MM.1S (cell line): ENCODE results near the gene GLP1R.

Experiments used
- DNase-seq: peaks from one replicate; pipeline ENCODE4 v3.0.0-alpha.2; 2015
- H2AFZ ChIP-seq: fragments of 300-600 bp; sonication (generic); 2 replicates; pipeline ENCODE4 v1.6.0; 2016; ENCODE audit warnings: antibody characterized with exemption, low read length
- H3F3A ChIP-seq: fragments of 300-600 bp; sonication (generic); 2 replicates; pipeline ENCODE4 v1.6.1; 2016; ENCODE audit warnings: mild to moderate bottlenecking, antibody characterized with exemption, low read length, moderate library complexity, mixed read lengths; ENCODE audit not compliant: insufficient read depth
- H3K27ac ChIP-seq: fragments of 300-600 bp; sonication (generic); 2 replicates; pipeline ENCODE4 v1.5.1; 2016; ENCODE audit warnings: mild to moderate bottlenecking, low read length
- H3K27me3 ChIP-seq: fragments of 300-600 bp; sonication (generic); replicated peaks from 2 replicates; pipeline ENCODE4 v1.6.0; 2016; ENCODE audit warnings: low read length; ENCODE audit not compliant: insufficient read depth
- H3K36me3 ChIP-seq: fragments of 300-600 bp; sonication (generic); replicated peaks from 2 replicates; pipeline ENCODE4 v1.6.1; 2016; ENCODE audit warnings: mild to moderate bottlenecking, low read length, mixed read lengths; ENCODE audit not compliant: insufficient read depth
- H3K4me1 ChIP-seq: fragments of 300-600 bp; sonication (generic); 2 replicates; pipeline ENCODE4 v1.6.1; 2016; ENCODE audit warnings: low read length, mixed read lengths
- H3K4me2 ChIP-seq: fragments of 300-600 bp; sonication (generic); 2 replicates; pipeline ENCODE4 v1.6.0; 2016; ENCODE audit warnings: low read depth, low read length
- H3K4me3 ChIP-seq: fragments of 300-600 bp; sonication (generic); 2 replicates; pipeline ENCODE4 v1.5.1; 2016; ENCODE audit warnings: low read length, mixed read lengths
- H3K79me2 ChIP-seq: fragments of 300-600 bp; sonication (generic); 2 replicates; pipeline ENCODE4 v1.6.1; 2016; ENCODE audit warnings: mixed run types, low read length, mixed read lengths
- H3K9ac ChIP-seq: fragments of 300-600 bp; sonication (generic); 2 replicates; pipeline ENCODE4 v1.6.1; 2016; ENCODE audit warnings: low read length, mixed read lengths
- H3K9me2 ChIP-seq: fragments of 300-600 bp; sonication (generic); replicated peaks from 2 replicates; pipeline ENCODE4 v1.6.1; 2016; ENCODE audit warnings: mild to moderate bottlenecking, low read length, mixed read lengths; ENCODE audit not compliant: insufficient read depth
- H3K9me3 ChIP-seq: fragments of 300-600 bp; sonication (generic); replicated peaks from 2 replicates; pipeline ENCODE4 v1.6.1; 2016; ENCODE audit warnings: mild to moderate bottlenecking, low read length, mixed read lengths; ENCODE audit not compliant: insufficient read depth
- H4K20me1 ChIP-seq: fragments of 300-600 bp; sonication (generic); 2 replicates; pipeline ENCODE4 v1.6.1; 2016; ENCODE audit warnings: mild to moderate bottlenecking, low read length, moderate library complexity, mixed read lengths; ENCODE audit not compliant: insufficient read depth
- EZH2 ChIP-seq: fragments of 300-600 bp; sonication (generic); optimal IDR thresholded peaks from 2 replicates; pipeline ENCODE3; 2017; ENCODE audit warnings: low read depth, mild to moderate bottlenecking, antibody characterized with exemption, low read length, mixed read lengths
- EZH2phosphoT487 ChIP-seq: fragments of 300-600 bp; sonication (generic); IDR thresholded peaks from 2 replicates; pipeline ENCODE4 v1.6.1; 2018; ENCODE audit warnings: antibody characterized with exemption, low read length
- TF ChIP-seq, protein P1 (sequence below): fragments of 300-600 bp; sonication (generic); IDR thresholded peaks from 2 replicates; pipeline ENCODE4 v1.5.1; 2016; ENCODE audit warnings: antibody characterized with exemption, low read length, mixed read lengths

The GLP1R gene

DNA sequence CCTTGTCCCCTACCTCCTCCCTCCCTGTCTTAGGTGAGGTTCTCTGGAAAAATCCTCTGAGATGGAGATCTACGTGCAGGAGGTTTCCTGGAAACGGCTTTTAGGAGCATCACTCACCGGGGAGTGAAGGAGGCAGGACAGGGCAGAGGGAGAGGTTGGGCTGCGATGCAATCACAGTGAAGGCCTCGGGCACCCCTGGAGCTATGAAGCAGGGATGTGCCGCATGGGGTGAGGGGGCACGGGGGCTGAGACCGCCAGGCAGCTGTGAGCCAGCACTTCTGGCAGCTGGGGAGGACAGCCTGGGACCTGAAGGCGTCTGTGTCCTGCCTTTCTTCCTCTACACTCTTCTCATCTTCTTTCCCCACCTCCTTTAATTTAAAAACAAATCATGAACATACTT lies 12.9 kb upstream of the GLP1R start:
- H3K27me3 ChIP-seq, result no peaks in the 10 kb centered on the region
- no peak overlapping the region for H3K4me3 ChIP-seq
- H3K4me2 ChIP-seq, result no peak overlapping the region
- H2AFZ ChIP-seq, result no peak overlapping the region
- no peaks in the 10 kb centered on the region for H3K9me2 ChIP-seq
- H3K36me3 ChIP-seq, result no peaks in the 10 kb centered on the region
- H3K27ac ChIP-seq, result no peak overlapping the region
- H3K9ac ChIP-seq, result no peak overlapping the region
- H3F3A ChIP-seq, result no peaks in the 10 kb centered on the region
- DNase-seq, result no peak
- H4K20me1 ChIP-seq, result no peaks in the 10 kb centered on the region
- no peaks in the 10 kb centered on the region for H3K4me1 ChIP-seq
- H3K79me2 ChIP-seq, result no peaks in the 10 kb centered on the region
- TF ChIP-seq EZH2, result no peak
- TF ChIP-seq, protein P1, sequence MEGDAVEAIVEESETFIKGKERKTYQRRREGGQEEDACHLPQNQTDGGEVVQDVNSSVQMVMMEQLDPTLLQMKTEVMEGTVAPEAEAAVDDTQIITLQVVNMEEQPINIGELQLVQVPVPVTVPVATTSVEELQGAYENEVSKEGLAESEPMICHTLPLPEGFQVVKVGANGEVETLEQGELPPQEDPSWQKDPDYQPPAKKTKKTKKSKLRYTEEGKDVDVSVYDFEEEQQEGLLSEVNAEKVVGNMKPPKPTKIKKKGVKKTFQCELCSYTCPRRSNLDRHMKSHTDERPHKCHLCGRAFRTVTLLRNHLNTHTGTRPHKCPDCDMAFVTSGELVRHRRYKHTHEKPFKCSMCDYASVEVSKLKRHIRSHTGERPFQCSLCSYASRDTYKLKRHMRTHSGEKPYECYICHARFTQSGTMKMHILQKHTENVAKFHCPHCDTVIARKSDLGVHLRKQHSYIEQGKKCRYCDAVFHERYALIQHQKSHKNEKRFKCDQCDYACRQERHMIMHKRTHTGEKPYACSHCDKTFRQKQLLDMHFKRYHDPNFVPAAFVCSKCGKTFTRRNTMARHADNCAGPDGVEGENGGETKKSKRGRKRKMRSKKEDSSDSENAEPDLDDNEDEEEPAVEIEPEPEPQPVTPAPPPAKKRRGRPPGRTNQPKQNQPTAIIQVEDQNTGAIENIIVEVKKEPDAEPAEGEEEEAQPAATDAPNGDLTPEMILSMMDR, result no peak
- no peak for TF ChIP-seq EZH2phosphoT487
- H3K9me3 ChIP-seq, result no peaks in the 10 kb centered on the region

DNA sequence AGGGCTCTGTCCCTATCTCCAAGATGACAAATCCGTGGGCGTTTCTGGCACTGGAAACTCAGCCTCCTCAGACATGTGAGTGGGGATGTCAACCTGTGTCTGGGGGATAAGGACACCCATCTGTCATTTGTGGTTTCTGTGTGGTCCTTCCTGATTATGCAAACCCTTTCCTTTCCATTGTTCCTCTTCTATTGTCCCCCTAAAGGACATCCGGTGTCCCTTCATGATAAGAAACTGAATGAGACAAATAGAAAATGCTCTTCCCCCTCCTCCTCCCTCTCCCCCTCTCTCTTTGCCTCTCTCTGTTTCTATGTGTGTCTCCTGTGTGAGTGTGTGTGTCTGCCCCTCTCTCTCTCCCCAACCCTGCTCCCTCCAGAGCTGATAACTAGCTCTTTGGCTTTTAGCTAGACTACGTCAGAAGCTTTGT lies 11.5 kb upstream of the GLP1R start:
- Histone ChIP-seq H3K36me3 (no peaks in the 10 kb centered on the region), H3K4me2 (no peak overlapping the region), H3K27me3 (no peaks in the 10 kb centered on the region), H3F3A (no peaks in the 10 kb centered on the region), H4K20me1 (no peaks in the 10 kb centered on the region), H3K4me1 (no peaks in the 10 kb centered on the region), H2AFZ (no peak overlapping the region), H3K9me2 (no peaks in the 10 kb centered on the region), H3K79me2 (no peaks in the 10 kb centered on the region), H3K4me3 (no peak overlapping the region), H3K9me3 (no peaks in the 10 kb centered on the region), H3K27ac (no peak overlapping the region), H3K9ac (no peak overlapping the region)
- no peak for TF ChIP-seq EZH2
- TF ChIP-seq EZH2phosphoT487, result no peak
- TF ChIP-seq, protein P1, result no peak
- DNase-seq, result no peak

DNA sequence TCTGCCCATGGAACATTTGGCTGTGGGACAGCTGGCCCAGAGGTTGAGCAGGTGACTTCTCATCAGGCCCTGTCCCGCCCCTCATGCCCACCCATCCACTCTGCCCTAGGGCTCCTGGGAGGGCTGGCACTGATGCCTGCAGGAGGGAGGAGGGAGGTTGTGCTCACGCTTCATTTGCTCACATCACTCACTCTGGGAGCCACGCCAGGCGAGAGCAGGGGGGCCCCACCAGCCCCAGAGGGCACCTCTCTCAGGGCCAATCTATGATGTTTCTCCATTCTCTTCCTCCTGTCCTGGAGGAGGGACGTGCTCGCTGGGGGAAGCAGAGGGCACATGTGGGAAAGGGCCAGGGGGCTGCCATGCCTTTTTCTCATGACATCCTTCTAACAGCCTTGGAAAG lies 10.9 kb upstream of the GLP1R start:
- no peak overlapping the region for H3K4me2 ChIP-seq
- no peaks in the 10 kb centered on the region for H3K9me2 ChIP-seq
- H3K4me1 ChIP-seq, result no peaks in the 10 kb centered on the region
- no peak for DNase-seq
- no peaks in the 10 kb centered on the region for H4K20me1 ChIP-seq
- no peaks in the 10 kb centered on the region for H3K79me2 ChIP-seq
- no peak overlapping the region for H3K27ac ChIP-seq
- H3K4me3 ChIP-seq, result no peak overlapping the region
- TF ChIP-seq, protein P1, result no peak
- no peak for TF ChIP-seq EZH2phosphoT487
- TF ChIP-seq EZH2, result no peak
- no peaks in the 10 kb centered on the region for H3K36me3 ChIP-seq
- no peaks in the 10 kb centered on the region for H3K9me3 ChIP-seq
- H3K27me3 ChIP-seq, result no peaks in the 10 kb centered on the region
- H2AFZ ChIP-seq, result no peak overlapping the region
- H3F3A ChIP-seq, result no peaks in the 10 kb centered on the region
- H3K9ac ChIP-seq, result no peak overlapping the region
